GM18499 (cell line): Measurements from ENCODE around the gene PCBP2.

Source experiments
- ATAC-seq: cut with Tn5 transposase; IDR thresholded peaks from one replicate; pipeline ENCODE4 v1.9.1; 2021; ENCODE audit warnings: moderate number of reproducible peaks; ENCODE audit not compliant: insufficient read depth, unreplicated experiment

PCBP2 gene

GRCh38 chr12:53489242-53489864 lies 37.5 kb downstream of the PCBP2 start:
- ATAC-seq = no peak

DNA sequence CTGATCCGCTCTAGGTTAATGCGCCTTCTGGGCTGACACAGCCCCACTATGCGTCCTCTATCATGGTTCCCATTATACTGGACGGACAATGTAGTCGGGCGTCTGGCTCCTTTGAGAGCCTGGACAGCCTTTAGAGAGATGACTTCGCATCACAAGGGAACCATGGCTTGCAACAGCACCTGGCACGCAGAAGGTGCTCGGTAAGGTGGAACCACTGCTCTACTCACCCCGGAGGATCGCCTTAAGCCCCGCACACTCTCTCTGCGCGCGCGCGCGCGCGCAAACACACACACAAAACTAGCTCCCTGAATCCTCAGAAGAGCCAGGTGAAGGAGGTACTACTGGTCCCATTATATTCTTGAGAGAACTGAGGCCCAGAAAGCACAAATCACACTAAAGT lies 40.3 kb downstream of the PCBP2 start:
- ATAC-seq = no peak

GRCh38 chr12:53492830-53493609 lies 41.1 kb downstream of the PCBP2 start:
- no peak for ATAC-seq

DNA sequence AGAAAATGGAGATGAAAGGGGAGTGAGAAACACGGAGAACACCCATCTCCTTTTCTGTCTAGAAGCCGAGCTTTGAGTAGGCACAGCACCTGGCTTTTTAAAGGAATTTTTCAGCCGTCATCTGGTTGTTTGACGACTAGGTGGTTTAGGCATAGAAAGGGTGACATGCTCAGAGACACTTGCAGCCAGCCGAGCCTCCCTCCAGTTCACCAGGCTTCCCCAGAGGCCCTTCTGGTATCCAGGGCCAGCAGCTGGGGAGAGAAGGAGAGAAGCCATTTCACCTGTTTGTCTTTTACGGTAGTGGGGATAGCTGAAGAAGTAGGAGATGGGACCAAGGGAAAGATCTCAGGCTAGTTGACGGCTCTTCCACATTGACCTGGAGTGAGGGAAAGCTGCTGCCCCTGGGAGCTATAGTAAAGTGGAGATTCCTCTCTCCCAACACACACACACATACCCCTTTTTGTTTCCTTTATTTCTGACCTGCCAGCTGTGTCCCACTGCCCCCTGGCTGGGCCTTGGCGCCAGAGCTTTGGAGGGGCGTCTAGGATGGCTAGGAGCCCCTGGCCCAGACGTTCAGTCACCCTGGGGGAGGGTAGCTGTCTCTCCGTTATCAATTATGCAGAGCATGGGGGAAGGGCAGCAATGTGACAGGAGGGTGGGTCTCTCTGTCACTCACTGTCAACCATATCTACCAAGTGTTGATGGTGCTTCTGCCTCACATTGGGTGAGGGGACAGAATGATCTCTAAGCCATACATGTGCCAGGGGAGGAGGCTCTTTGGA lies 41.9 kb downstream of the PCBP2 start:
- ATAC-seq = no peak

DNA sequence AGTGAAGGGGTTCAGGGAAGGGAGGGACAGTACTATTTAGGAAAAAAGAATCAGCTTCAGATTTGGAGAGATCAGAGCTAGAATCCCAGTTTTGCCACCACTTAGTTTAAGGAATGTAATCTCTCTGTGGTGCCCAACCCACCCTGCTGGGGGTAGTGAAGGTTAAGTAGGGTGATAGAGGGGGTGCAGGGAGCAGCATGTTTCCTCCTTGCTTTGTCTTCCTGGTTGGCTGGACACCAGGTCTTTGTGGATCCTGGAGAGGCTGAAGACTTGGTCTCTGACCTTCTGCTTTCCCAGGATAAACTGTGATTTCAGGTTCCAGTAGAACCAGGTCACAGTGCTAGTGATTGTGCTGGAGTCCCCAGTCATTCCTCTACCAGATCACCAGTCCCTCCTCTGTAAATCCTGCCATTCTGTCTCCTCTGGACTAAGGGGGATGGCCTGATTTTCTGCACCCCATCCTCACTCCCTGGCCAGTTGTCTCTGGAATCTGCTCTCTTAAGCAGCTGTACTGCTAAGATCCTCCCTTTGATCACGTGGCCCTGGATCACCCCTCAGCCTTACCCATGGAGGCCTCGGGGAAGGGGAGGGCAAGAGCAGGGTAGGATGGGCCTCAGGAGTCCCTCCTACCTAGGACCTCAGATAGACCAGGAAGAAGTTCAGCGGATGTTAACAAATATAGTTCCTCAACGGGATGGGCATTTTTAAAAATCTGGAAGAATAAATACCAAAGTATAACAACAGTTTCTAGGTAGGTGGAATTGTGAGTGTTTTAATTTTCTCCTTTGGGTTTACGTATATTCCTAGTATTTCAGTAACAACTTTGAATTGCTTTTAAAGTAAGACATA lies 44.2 kb downstream of the PCBP2 start:
- no peak for ATAC-seq

DNA sequence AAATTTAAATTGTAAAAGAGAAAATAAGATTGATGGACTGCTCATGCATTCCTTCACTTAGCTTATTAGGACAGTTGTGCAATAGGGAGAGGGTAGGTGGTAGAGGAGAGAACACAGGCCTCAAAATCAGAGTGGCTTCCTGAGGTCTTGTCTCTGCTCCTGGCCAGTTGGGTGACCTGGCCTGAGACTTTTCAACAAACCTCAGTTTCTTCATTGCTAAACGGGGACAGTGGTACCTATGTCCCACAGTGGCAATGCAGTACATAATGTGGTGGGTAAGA lies 44.8 kb downstream of the PCBP2 start:
- ATAC-seq = no peak

DNA sequence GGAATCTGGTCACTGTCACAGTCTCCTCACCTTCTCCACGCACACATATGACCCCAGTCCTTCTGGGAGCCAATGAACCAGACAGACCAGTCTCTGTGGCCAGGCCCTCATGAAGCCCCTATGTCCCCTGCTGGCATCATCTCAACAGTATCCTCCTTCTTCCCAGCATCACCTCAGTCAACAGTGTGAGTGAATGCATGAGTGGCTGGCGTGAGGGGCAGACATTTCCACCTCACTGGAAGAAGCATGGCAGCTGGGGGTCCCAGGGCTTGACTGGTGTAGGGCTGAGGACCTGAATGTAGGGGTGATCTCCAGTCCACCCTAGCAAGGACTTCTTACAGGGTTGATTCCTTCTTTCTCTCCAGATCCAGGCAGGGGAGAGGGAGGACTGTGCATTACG lies 45.6 kb downstream of the PCBP2 start:
- ATAC-seq = no peak

- ATAC-seq = no peak
These were observed 46.3 kb downstream of the PCBP2 start for GRCh38 chr12:53498235-53498630.

GRCh38 chr12:53499266-53500141 lies 47.6 kb downstream of the PCBP2 start, which contains the start of gene MAP3K12:
MAP3K12 (minus strand) TSS chr12:53499458; CDS start chr12:53487391, 12,067 bp downstream.
- ATAC-seq = no peak

DNA sequence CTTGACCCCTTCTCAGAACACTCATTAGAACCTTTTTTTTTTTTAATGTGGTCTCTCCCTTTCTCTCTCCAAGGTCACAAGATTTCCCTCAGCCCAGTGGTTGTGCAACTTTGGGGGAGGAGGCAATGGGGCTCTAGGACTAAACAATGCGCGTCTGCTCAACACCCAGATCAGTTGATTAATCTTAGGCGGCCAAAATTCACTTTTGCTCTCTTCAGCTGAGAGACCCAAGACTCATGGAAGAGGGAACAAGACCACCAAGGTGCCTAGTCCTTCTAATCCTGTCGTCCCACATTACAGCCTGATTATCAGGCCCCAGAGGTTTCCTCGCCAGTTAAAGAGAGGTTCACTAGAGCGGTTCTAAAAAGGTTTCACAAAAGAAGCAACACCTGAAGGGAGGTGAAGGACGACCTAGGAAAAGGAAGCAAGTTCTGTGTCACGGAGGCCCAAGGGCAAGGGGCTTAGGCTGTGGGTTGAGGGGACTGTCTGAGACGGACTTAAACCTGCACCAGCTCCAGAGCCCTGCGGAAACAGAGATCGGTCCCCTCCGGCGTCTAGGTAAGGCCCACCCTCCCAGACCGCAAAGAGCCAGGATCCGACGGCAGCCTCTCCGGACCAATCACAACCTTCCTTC lies 48.4 kb downstream of the PCBP2 start:
- ATAC-seq = no peak

GRCh38 chr12:53500776-53501614 lies 49.1 kb downstream of the PCBP2 start, which contains the start of gene TARBP2:
TARBP2 (plus strand) TSS chr12:53501283; CDS start chr12:53501409, 126 bp downstream.
- peak; percentile 72 for ATAC-seq

DNA sequence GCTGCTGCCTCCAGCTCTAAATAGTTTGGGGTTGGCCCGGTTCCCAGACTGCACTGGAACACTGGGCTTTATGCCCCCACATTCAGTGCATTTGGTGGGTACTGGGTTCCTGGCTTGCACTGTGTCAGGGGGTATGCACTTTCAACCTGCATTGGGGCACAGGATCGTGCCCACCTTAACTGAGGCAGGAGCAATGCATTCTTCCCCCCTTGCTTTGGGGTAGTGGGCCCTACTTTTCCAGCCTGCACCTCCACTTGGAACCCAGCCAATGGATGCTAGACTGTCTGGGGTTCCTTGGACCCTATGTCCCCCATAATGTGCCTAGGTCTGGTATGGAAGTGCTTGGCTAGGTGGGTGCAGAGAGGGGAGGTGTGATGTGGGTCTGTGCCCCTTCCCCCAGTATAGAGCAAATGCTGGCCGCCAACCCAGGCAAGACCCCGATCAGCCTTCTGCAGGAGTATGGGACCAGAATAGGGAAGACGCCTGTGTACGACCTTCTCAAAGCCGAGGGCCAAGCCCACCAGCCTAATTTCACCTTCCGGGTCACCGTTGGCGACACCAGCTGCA lies 49.8 kb downstream of the PCBP2 start:
- ATAC-seq = no peak

DNA sequence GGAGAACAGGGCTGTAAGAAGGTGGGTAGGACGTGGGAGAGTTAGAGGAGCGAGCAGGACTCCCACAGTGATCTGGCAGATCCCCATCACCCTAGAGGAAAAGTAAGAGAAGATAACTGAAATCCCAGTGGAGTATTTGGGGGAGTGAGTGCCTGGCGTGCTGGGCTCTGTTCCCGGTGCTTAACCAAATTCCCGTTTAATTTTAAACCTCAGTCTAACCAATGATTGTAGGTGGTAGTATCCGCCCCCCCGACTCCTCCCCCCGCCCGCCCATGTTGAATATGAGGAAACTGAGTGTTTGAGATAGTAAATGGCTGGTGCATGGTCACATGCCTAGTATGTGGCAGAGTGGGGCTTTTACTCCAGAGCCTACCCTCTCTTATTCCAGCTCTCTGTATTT lies 50.4 kb downstream of the PCBP2 start:
- ATAC-seq = no peak

GRCh38 chr12:53502983-53503728 lies 51.3 kb downstream of the PCBP2 start:
- ATAC-seq = no peak

DNA sequence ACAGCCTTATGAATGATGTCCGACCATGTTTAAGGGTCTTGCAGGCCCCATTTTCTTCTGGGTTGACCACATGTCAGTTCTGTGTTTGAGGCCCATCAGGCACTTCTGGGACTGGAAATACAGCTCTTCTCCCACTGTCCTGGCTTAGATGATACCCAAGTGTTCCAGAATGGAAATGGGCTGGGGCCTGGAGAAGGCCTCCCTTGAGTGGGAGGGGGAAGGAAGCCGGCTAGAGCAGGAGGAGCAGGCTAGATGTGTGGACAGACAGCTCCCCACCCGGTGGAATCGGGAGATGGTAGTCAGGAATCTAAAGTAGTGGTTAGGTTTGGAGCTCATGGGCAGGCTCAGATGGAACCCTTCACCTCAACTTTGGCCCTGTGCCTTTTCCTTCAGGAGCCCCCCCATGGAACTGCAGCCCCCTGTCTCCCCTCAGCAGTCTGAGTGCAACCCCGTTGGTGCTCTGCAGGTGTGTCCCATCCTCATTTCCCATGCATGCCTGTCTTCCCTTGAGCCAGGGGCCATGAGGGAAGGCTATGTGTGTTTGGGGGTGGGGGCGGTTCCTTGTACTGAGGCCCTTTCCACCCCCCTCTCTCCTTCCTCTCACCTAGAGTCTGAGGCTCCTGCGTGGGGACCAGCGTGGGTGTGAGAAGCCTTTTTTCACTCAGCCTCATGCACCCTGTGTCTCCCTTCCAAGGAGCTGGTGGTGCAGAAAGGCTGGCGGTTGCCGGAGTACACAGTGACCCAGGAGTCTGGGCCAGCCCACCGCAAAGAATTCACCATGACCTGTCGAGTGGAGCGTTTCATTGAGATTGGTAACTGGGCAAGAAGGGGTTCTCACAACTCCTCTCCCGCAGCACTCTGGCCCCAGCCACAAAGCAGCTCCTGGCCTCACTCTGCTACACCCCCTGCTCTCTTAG lies 52.4 kb downstream of the PCBP2 start:
- ATAC-seq = no peak

DNA sequence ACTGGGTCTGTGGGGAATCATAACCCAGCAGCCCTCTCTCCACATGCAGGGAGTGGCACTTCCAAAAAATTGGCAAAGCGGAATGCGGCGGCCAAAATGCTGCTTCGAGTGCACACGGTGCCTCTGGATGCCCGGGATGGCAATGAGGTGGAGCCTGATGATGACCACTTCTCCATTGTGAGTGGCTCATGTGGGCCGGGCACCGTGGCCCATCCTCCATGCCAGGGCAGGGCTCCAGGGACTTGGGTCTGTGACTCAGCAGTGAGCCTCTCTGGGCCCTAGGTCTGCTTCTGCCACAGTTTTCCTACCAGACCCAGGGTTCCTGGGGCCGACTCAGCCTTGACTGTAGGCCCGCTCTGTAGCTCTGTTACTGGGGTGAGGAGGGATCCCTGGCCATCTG lies 53.2 kb downstream of the PCBP2 start:
- ATAC-seq = no peak
